ENCODE data around the gene MARCKSL1.

The MARCKSL1 gene

GRCh38 chr1:32352831-32353383, 16.9 kb upstream of the MARCKSL1 start:
- no peak for DNase-seq

GRCh38 chr1:32352239-32352745, 16.3 kb upstream of the MARCKSL1 start:
- DNase-seq: no peak

GRCh38 chr1:32351399-32352238, 15.6 kb upstream of the MARCKSL1 start:
- peak; percentile 89 for DNase-seq

GRCh38 chr1:32350785-32351398, 14.9 kb upstream of the MARCKSL1 start:
- DNase-seq: peak; percentile 51

- no peak for DNase-seq
Observed at GRCh38 chr1:32349211-32349708, 13.2 kb upstream of the MARCKSL1 start.

- DNase-seq: no peak
Observed at GRCh38 chr1:32346532-32347157, 10.6 kb upstream of the MARCKSL1 start.

GRCh38 chr1:32345289-32345827, 9.3 kb upstream of the MARCKSL1 start:
- DNase-seq: no peak

GRCh38 chr1:32342704-32343103, 6.7 kb upstream of the MARCKSL1 start:
- DNase-seq: no peak

GRCh38 chr1:32341971-32342370, 5.9 kb upstream of the MARCKSL1 start:
- DNase-seq: no peak

- no peak for DNase-seq
Observed at GRCh38 chr1:32341186-32341757, 5.2 kb upstream of the MARCKSL1 start.

- DNase-seq: no peak
Observed at GRCh38 chr1:32339363-32339978, 3.4 kb upstream of the MARCKSL1 start.

GRCh38 chr1:32338637-32339145, 2.7 kb upstream of the MARCKSL1 start:
- DNase-seq: no peak

- DNase-seq: no peak
Observed at GRCh38 chr1:32337855-32338636, 2.0 kb upstream of the MARCKSL1 start.

GRCh38 chr1:32336963-32337675, 1.1 kb upstream of the MARCKSL1 start:
- no peak for DNase-seq

GRCh38 chr1:32336591-32336932, 529 bp upstream of the MARCKSL1 start:
- DNase-seq: no peak

- no peak for DNase-seq
Observed at GRCh38 chr1:32335535-32335789, 571 bp downstream of the MARCKSL1 start.

GRCh38 chr1:32334864-32335534, 1.0 kb downstream of the MARCKSL1 start:
- DNase-seq: no peak

- no peak for DNase-seq
Observed at GRCh38 chr1:32334274-32334861, 1.7 kb downstream of the MARCKSL1 start.

- no peak for DNase-seq
Observed at GRCh38 chr1:32333251-32333963, 2.6 kb downstream of the MARCKSL1 start.
